Measurements from ENCODE around the gene TNFSF8.

The TNFSF8 gene

GRCh38 chr9:114889802-114890224, 40.6 kb downstream of the TNFSF8 start:
- TF ChIP-seq GATA2 (IDR thresholded peaks at IDR 0.05; ENCODE audit: low read depth, low read length) (no peak), GATA3 (IDR thresholded peaks at IDR 0.05; ENCODE audit: low read depth, low read length) (no peak)

GRCh38 chr9:114888607-114889006, 41.8 kb downstream of the TNFSF8 start:
- TF ChIP-seq GATA3 (IDR thresholded peaks at IDR 0.05; ENCODE audit: low read depth, low read length) (no peak), GATA2 (IDR thresholded peaks at IDR 0.05; ENCODE audit: low read depth, low read length) (no peak)

GRCh38 chr9:114887963-114888362, 42.4 kb downstream of the TNFSF8 start:
- TF ChIP-seq GATA3 (IDR thresholded peaks at IDR 0.05; ENCODE audit: low read depth, low read length) (no peak), GATA2 (IDR thresholded peaks at IDR 0.05; ENCODE audit: low read depth, low read length) (no peak)

GRCh38 chr9:114884787-114885452, 45.5 kb downstream of the TNFSF8 start:
- TF ChIP-seq GATA3 (IDR thresholded peaks at IDR 0.05; ENCODE audit: low read depth, low read length) (no peak), GATA2 (IDR thresholded peaks at IDR 0.05; ENCODE audit: low read depth, low read length) (no peak)

- TF ChIP-seq GATA2 (IDR thresholded peaks at IDR 0.05; ENCODE audit: low read depth, low read length) (no peak), GATA3 (IDR thresholded peaks at IDR 0.05; ENCODE audit: low read depth, low read length) (no peak)
Measured at GRCh38 chr9:114883709-114884108, 46.7 kb downstream of the TNFSF8 start.

- TF ChIP-seq GATA2 (IDR thresholded peaks at IDR 0.05; ENCODE audit: low read depth, low read length) (no peak), GATA3 (IDR thresholded peaks at IDR 0.05; ENCODE audit: low read depth, low read length) (no peak)
Measured at GRCh38 chr9:114880291-114880745, 50.1 kb downstream of the TNFSF8 start.

- no peak for TF ChIP-seq GATA2 (IDR thresholded peaks at IDR 0.05; ENCODE audit: low read depth, low read length)
- no peak for TF ChIP-seq GATA3 (IDR thresholded peaks at IDR 0.05; ENCODE audit: low read depth, low read length)
Measured at GRCh38 chr9:114878879-114879564, 51.4 kb downstream of the TNFSF8 start.

- TF ChIP-seq GATA2 (IDR thresholded peaks at IDR 0.05; ENCODE audit: low read depth, low read length) (no peak), GATA3 (IDR thresholded peaks at IDR 0.05; ENCODE audit: low read depth, low read length) (no peak)
Measured at GRCh38 chr9:114869845-114870244, 60.5 kb downstream of the TNFSF8 start.

- TF ChIP-seq GATA3 (IDR thresholded peaks at IDR 0.05; ENCODE audit: low read depth, low read length) (no peak), GATA2 (IDR thresholded peaks at IDR 0.05; ENCODE audit: low read depth, low read length) (no peak)
Measured at GRCh38 chr9:114869378-114869777, 61.0 kb downstream of the TNFSF8 start.

GRCh38 chr9:114867327-114867726, 63.1 kb downstream of the TNFSF8 start:
- TF ChIP-seq GATA3 (IDR thresholded peaks at IDR 0.05; ENCODE audit: low read depth, low read length) (no peak), GATA2 (IDR thresholded peaks at IDR 0.05; ENCODE audit: low read depth, low read length) (no peak)

GRCh38 chr9:114864471-114864870, 65.9 kb downstream of the TNFSF8 start:
- no peak for TF ChIP-seq GATA2 (IDR thresholded peaks at IDR 0.05; ENCODE audit: low read depth, low read length)
- no peak for TF ChIP-seq GATA3 (IDR thresholded peaks at IDR 0.05; ENCODE audit: low read depth, low read length)

GRCh38 chr9:114861922-114862605, 68.3 kb downstream of the TNFSF8 start:
- TF ChIP-seq GATA2 (IDR thresholded peaks at IDR 0.05; ENCODE audit: low read depth, low read length) (no peak), GATA3 (IDR thresholded peaks at IDR 0.05; ENCODE audit: low read depth, low read length) (no peak)

GRCh38 chr9:114861273-114861672, 69.1 kb downstream of the TNFSF8 start:
- no peak for TF ChIP-seq GATA2 (IDR thresholded peaks at IDR 0.05; ENCODE audit: low read depth, low read length)
- TF ChIP-seq GATA3 (IDR thresholded peaks at IDR 0.05; ENCODE audit: low read depth, low read length): no peak

- TF ChIP-seq GATA2 (IDR thresholded peaks at IDR 0.05; ENCODE audit: low read depth, low read length) (no peak), GATA3 (IDR thresholded peaks at IDR 0.05; ENCODE audit: low read depth, low read length) (no peak)
Measured at GRCh38 chr9:114860187-114860586, 70.2 kb downstream of the TNFSF8 start.

GRCh38 chr9:114856942-114857315, 73.5 kb downstream of the TNFSF8 start:
- TF ChIP-seq GATA2 (IDR thresholded peaks at IDR 0.05; ENCODE audit: low read depth, low read length) (no peak), GATA3 (IDR thresholded peaks at IDR 0.05; ENCODE audit: low read depth, low read length) (no peak)

Data from SH-SY5Y (cell line).